IMR-90 (cell line): ENCODE results near the gene CLTCL1. TPM values are rescaled to one million over a fixed set of nuclear protein-coding genes. Genes with fewer than 3 reads are reported as not detected.

Experiments used
- ATAC-seq: fragments of 200-7000 bp; cut with Tn5 transposase; 2 replicates; pipeline ENCODE4 v1.9.1; 2020; ENCODE audit warnings: low read depth, mild to moderate bottlenecking, moderate library complexity
- BruUV-seq: library from RNA; stranded (reverse); fragments of 400-500 nt; replicated peaks from 2 replicates; lab custom pipeline; 2021; lab: Mats Ljungman, UMichigan
- CTCF ChIA-PET: fragments of 300-600 bp; formaldehyde crosslinking; extraction: SDS; loops from one replicate; lab custom pipeline; 2021; ENCODE audit warnings: antibody characterized with exemption; lab: Yijun Ruan, JAX
- POLR2A ChIA-PET: fragments of 300-600 bp; sonication (Branson Sonifier 250); formaldehyde crosslinking; loops from one replicate; lab custom pipeline; 2022; ENCODE audit warnings: antibody characterized with exemption; ENCODE audit not compliant: unreplicated experiment; lab: Charles Lee
- DNase-seq: peaks from one replicate; pipeline ENCODE4 v3.0.0; 2013
- H2AFZ ChIP-seq: replicated peaks from 2 replicates; pipeline ENCODE3; 2013; ENCODE audit warnings: low read length, mild to moderate bottlenecking; ENCODE audit not compliant: poor library complexity
- H2AK5ac ChIP-seq: 2 replicates; pipeline ENCODE4 v1.6.1; 2013; ENCODE audit warnings: low read depth, low read length, inconsistent platforms
- H2AK9ac ChIP-seq: replicated peaks from 2 replicates; pipeline ENCODE3; 2013; ENCODE audit warnings: mild to moderate bottlenecking, low read depth, low read length, moderate library complexity; ENCODE audit not compliant: poor library complexity
- H2BK120ac ChIP-seq: 2 replicates; pipeline ENCODE4 v1.6.1; 2013; ENCODE audit warnings: low read depth, low read length, inconsistent platforms
- H2BK15ac ChIP-seq: 3 replicates; pipeline ENCODE4 v1.6.1; 2013; ENCODE audit warnings: low read depth, low read length, inconsistent platforms
- H2BK20ac ChIP-seq: 2 replicates; pipeline ENCODE4 v1.6.1; 2013; ENCODE audit warnings: low read depth, mild to moderate bottlenecking, inconsistent platforms, low read length, moderate library complexity
- H2BK5ac ChIP-seq: 2 replicates; pipeline ENCODE4 v1.6.1; 2013; ENCODE audit warnings: mild to moderate bottlenecking, low read depth, low read length, inconsistent platforms; ENCODE audit not compliant: poor library complexity, severe bottlenecking
- H3K14ac ChIP-seq: replicated peaks from 2 replicates; pipeline ENCODE4 v1.6.1; 2013; ENCODE audit warnings: low read depth, low read length, inconsistent platforms
- H3K18ac ChIP-seq: 2 replicates; pipeline ENCODE4 v1.6.1; 2013; ENCODE audit warnings: low read depth, low read length, control low read depth
- H3K23ac ChIP-seq: 2 replicates; pipeline ENCODE4 v1.6.1; 2013; ENCODE audit warnings: low read depth, low read length, inconsistent platforms
- H3K27ac ChIP-seq: 2 replicates; pipeline ENCODE4 v1.5.1; 2013; ENCODE audit warnings: mild to moderate bottlenecking, control low read depth, low read length; ENCODE audit not compliant: insufficient read depth
- H3K27me3 ChIP-seq: 2 replicates; pipeline ENCODE4 v1.6.1; 2013; ENCODE audit warnings: low read length; ENCODE audit not compliant: control insufficient read depth, insufficient read depth
- H3K36me3 ChIP-seq: 2 replicates; pipeline ENCODE4 v1.6.1; 2013; ENCODE audit warnings: low read length, mixed read lengths; ENCODE audit not compliant: control insufficient read depth, insufficient read depth
- H3K4ac ChIP-seq: 2 replicates; pipeline ENCODE4 v1.6.1; 2013; ENCODE audit warnings: low read depth, low read length, inconsistent platforms
- H3K4me1 ChIP-seq: 2 replicates; pipeline ENCODE4 v1.6.1; 2013; ENCODE audit warnings: low read length, mixed read lengths; ENCODE audit not compliant: control insufficient read depth, insufficient read depth
- H3K4me2 ChIP-seq: 2 replicates; pipeline ENCODE4 v1.6.1; 2013; ENCODE audit warnings: low read depth, mild to moderate bottlenecking, control low read depth, low read length, moderate library complexity
- H3K4me3 ChIP-seq: 2 replicates; pipeline ENCODE4 v1.5.1; 2013; ENCODE audit warnings: low read depth, mild to moderate bottlenecking, control low read depth, low read length, moderate library complexity; ENCODE audit not compliant: insufficient read depth
- H3K56ac ChIP-seq: 2 replicates; pipeline ENCODE4 v1.6.1; 2013; ENCODE audit warnings: low read length, inconsistent platforms; ENCODE audit not compliant: insufficient read depth; ENCODE audit errors: extremely low read depth
- H3K79me1 ChIP-seq, 2 experiments: 2 replicates each; pipeline ENCODE4 v1.6.1; 2013; ENCODE audit warnings: low read length in 2 of 2, inconsistent platforms in 1 of 2, low read depth in 1 of 2
- H3K9ac ChIP-seq: 2 replicates; pipeline ENCODE4 v1.6.1; 2013; ENCODE audit warnings: low read depth, low read length, control low read depth
- H3K9me1 ChIP-seq: 2 replicates; pipeline ENCODE4 v1.6.1; 2013; ENCODE audit warnings: low read length, inconsistent platforms; ENCODE audit not compliant: insufficient read depth
- H3K9me3 ChIP-seq: 2 replicates; pipeline ENCODE4 v1.6.1; 2013; ENCODE audit warnings: low read length; ENCODE audit not compliant: control insufficient read depth, insufficient read depth
- H4K20me1 ChIP-seq: 2 replicates; pipeline ENCODE4 v1.6.1; 2013; ENCODE audit warnings: low read length, inconsistent platforms; ENCODE audit not compliant: insufficient read depth
- H4K5ac ChIP-seq: 2 replicates; pipeline ENCODE4 v1.6.1; 2013; ENCODE audit warnings: mild to moderate bottlenecking, low read depth, low read length, control low read depth
- H4K8ac ChIP-seq, 2 experiments: 2 replicates each; pipeline ENCODE4 v1.6.1; 2013; ENCODE audit warnings: low read depth in 2 of 2, low read length in 2 of 2, control low read depth in 1 of 2, inconsistent platforms in 1 of 2
- H4K91ac ChIP-seq: 2 replicates; pipeline ENCODE4 v1.6.1; 2013; ENCODE audit warnings: low read depth, low read length, inconsistent platforms; ENCODE audit not compliant: insufficient read depth
- CHD1 ChIP-seq: IDR thresholded peaks from 2 replicates; pipeline ENCODE4 v1.6.1; 2012; ENCODE audit warnings: low read depth, low read length, improper control_type of control experiment
- FOS ChIP-seq: fragments of 150-350 bp; IDR thresholded peaks from 2 replicates; pipeline ENCODE4 v1.6.1; 2016; ENCODE audit warnings: low read depth, low read length
- MAFK ChIP-seq: IDR thresholded peaks from 2 replicates; pipeline ENCODE4 v1.6.1; 2012; ENCODE audit warnings: low read depth, low read length, improper control_type of control experiment
- MAZ ChIP-seq: IDR thresholded peaks from 2 replicates; pipeline ENCODE4 v1.6.1; 2012; ENCODE audit warnings: low read depth, mild to moderate bottlenecking, low read length, improper control_type of control experiment, moderate library complexity, borderline replicate concordance
- NFE2L2 ChIP-seq: fragments of 150-350 bp; IDR thresholded peaks from 2 replicates; pipeline ENCODE4 v1.6.1; 2016; ENCODE audit warnings: low read depth, mild to moderate bottlenecking, low read length
- POLR2A ChIP-seq: IDR thresholded peaks from 2 replicates; pipeline ENCODE4 v1.6.1; 2012; ENCODE audit warnings: mild to moderate bottlenecking, low read depth, low read length
- RAD21 ChIP-seq: IDR thresholded peaks from 2 replicates; pipeline ENCODE4 v1.6.1; 2012; ENCODE audit warnings: low read length, improper control_type of control experiment
- RFX5 ChIP-seq: IDR thresholded peaks from 2 replicates; pipeline ENCODE4 v1.8.0; 2012; ENCODE audit warnings: low read depth, mild to moderate bottlenecking, low read length, moderate library complexity
- WGBS, 2 experiments: methylation state at CpG; one replicate each; pipeline versions ENCODE4 v1.1.5 to v1.1.7; 2013; ENCODE audit warnings: missing lambda C conversion rate in 2 of 2; ENCODE audit not compliant: insufficient read length in 1 of 2; ENCODE audit errors: extremely low coverage in 2 of 2; 5-methylcytosine and 5-hydroxymethylcytosine counted together
- dilution Hi-C: fragments of 300-500 bp; cut with HindIII; formaldehyde crosslinking; loops from one replicate; pipeline ENCODE4 v1.14.3; 2018; ENCODE audit warnings: low sequenced_read_pairs; ENCODE audit not compliant: unreplicated experiment
- in situ Hi-C: fragments of 300-500 bp; cut with MboI; formaldehyde crosslinking; loops from 3 replicates; pipeline ENCODE4 v1.14.3; 2019; ENCODE audit warnings: low sequenced_read_pairs, inconsistent platforms, mixed read lengths
- intact Hi-C: fragments of 100-400 bp; cut with micrococcal nuclease; formaldehyde crosslinking; loops from 2 replicates; pipeline ENCODE4 v1.10.0; 2022
- polyA plus RNA-seq, 3 experiments: library from polyadenylated mRNA; depleted of rRNA; stranded (reverse); fragments of >200 nt; gene quantifications; 2 replicates each; pipeline ENCODE4 v1.2.3, GENCODE V29; 2012; ENCODE audit warnings: low replicate concordance in 1 of 3
- total RNA-seq: library from RNA; depleted of rRNA; stranded (reverse); fragments of >200 nt; gene quantifications from 2 replicates; pipeline ENCODE4 v1.2.3, GENCODE V29; 2012

The CLTCL1 gene
- total and polyA plus RNA-seq, 2 of the 4 experiments (the other 2 are of a cell fraction) = 6.2 to 8.1 TPM

DNA sequence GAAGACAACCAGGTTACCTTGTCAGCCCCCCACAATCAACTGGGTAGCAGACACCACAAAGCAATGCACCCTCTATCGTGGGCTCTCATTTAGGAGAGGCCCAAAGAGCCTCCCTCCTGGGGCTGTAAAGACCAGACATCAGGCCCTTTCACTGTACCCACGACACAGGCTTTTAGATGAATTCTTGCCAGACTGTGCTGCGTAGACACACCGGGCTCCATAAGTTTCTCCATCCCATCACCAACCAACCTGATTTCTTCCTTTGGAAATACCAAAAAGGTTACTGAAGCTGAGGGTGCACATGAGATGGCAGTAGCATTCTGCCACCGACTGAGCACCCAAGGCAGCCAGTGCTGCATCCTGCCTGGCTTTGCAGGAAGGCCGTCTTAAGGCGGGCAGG lies 66.5 kb downstream of the CLTCL1 start:
- no peak for DNase-seq
- Histone ChIP-seq H3K79me1 (no peaks in the 10 kb centered on the region), H4K20me1 (no peaks in the 10 kb centered on the region), H3K27ac (no peak overlapping the region), H3K23ac (no peak overlapping the region), H3K4me2 (no peak overlapping the region), H2BK5ac (no peak overlapping the region), H3K9me1 (peaks cover 7% of the 10 kb centered on the region; the same call in 1 of the 2 replicates), H3K4me1 (no peaks in the 10 kb centered on the region), H3K56ac (no peak overlapping the region), H3K27me3 (no peaks in the 10 kb centered on the region), H2BK120ac (no peak overlapping the region), H3K4me3 (no peak overlapping the region), H2BK15ac (no peak overlapping the region), H3K14ac (no peak overlapping the region), H3K9me3 (no peaks in the 10 kb centered on the region), H4K91ac (no peak overlapping the region), H2AK9ac (no peak overlapping the region), H3K18ac (no peak overlapping the region), H4K5ac (no peak overlapping the region), H3K9ac (no peak overlapping the region), H2BK20ac (no peak overlapping the region), H4K8ac (no peak overlapping the region), H3K4ac (no peak overlapping the region), H3K36me3 (peaks cover 35% of the 10 kb centered on the region), H2AFZ (no peak overlapping the region), H2AK5ac (no peak overlapping the region)
- BruUV-seq = no TSS peak
- WGBS, 2 experiments = 88% methylated on average over 4 of the region's 7 CpGs; no CpG with 5 or more reads in 1 of the 2 experiments
- no peak for ATAC-seq
- in situ Hi-C loops = no loop called here
- POLR2A ChIA-PET = no interaction called here
- TF ChIP-seq MAZ = no peak
- no peak for TF ChIP-seq MAFK
- TF ChIP-seq NFE2L2 = no peak
- TF ChIP-seq POLR2A = no peak
- TF ChIP-seq FOS = no peak
- no peak for TF ChIP-seq CHD1
- TF ChIP-seq RFX5 = no peak
- no peak for TF ChIP-seq RAD21
- CTCF ChIA-PET = no interaction called here
- intact Hi-C loops = no loop called here
- dilution Hi-C loops = no loop called here
